Amygdala (tissue), 56 donors: ENCODE measurements around the gene IL17D.
"Not testable (repeated sequence)": the region's sequence is repeated elsewhere in the genome, so short reads cannot be mapped to it uniquely, and the experiment has no call there.

ENCODE experiments used
- DNase-seq, 56 donors: peaks; one replicate each; lab custom pipeline; 2025; lab: John Stamatoyannopoulos, UW

Gene IL17D

GRCh38 chr13:20702915-20703779 lies at the start of gene IL17D:
TSS of gene IL17D (plus strand) at chr13:20703699. CDS start at chr13:20704002, 303 bp downstream.
- DNase-seq: peak in 19 of 56 donors; percentile 19 to 69 (median 48)

GRCh38 chr13:20654156-20654555 lies 49.3 kb upstream of the IL17D start:
- DNase-seq: no peak

- DNase-seq: no peak
These were observed 45.0 kb upstream of the IL17D start for GRCh38 chr13:20658451-20659040.

- DNase-seq: peak in 9 of 56 donors; percentile 10 to 36 (median 15)
These were observed 39.1 kb upstream of the IL17D start for GRCh38 chr13:20664351-20664750.

GRCh38 chr13:20666948-20667347 lies 36.6 kb upstream of the IL17D start:
- DNase-seq: no peak

GRCh38 chr13:20667857-20668437 lies 35.6 kb upstream of the IL17D start:
- no peak for DNase-seq

- no peak for DNase-seq
These were observed 34.3 kb upstream of the IL17D start for GRCh38 chr13:20669162-20669561.

- DNase-seq: peak in 6 of 56 donors; percentile 8 to 46 (median 22)
These were observed 31.7 kb upstream of the IL17D start for GRCh38 chr13:20671789-20672188.

GRCh38 chr13:20672772-20673171 lies 30.7 kb upstream of the IL17D start:
- DNase-seq: no peak

- DNase-seq: peak in 6 of 56 donors; percentile 8 to 35 (median 26)
These were observed 29.8 kb upstream of the IL17D start for GRCh38 chr13:20673715-20674114.

GRCh38 chr13:20676213-20676612 lies 27.3 kb upstream of the IL17D start:
- DNase-seq: no peak

- not testable (repeated sequence) for DNase-seq
These were observed 24.9 kb upstream of the IL17D start for GRCh38 chr13:20678606-20679005.

- DNase-seq: no peak
These were observed 23.6 kb upstream of the IL17D start for GRCh38 chr13:20679879-20680278.

- DNase-seq: no peak
These were observed 23.0 kb upstream of the IL17D start for GRCh38 chr13:20680416-20681080.

GRCh38 chr13:20681481-20681880 lies 22.0 kb upstream of the IL17D start:
- DNase-seq: not testable (repeated sequence)

GRCh38 chr13:20682061-20682460 lies 21.4 kb upstream of the IL17D start:
- no peak for DNase-seq

GRCh38 chr13:20684041-20684440 lies 19.5 kb upstream of the IL17D start:
- DNase-seq: no peak

GRCh38 chr13:20684546-20684945 lies 19.0 kb upstream of the IL17D start:
- no peak for DNase-seq

- DNase-seq: no peak
These were observed 18.4 kb upstream of the IL17D start for GRCh38 chr13:20685092-20685491.

- DNase-seq: no peak
These were observed 17.3 kb upstream of the IL17D start for GRCh38 chr13:20686167-20686566.
